ENCODE results near the gene WDR75.
A peak's percentile ranks its signal among the peaks of the same experiment; 100 is the strongest.
"Not testable (repeated sequence)": the region's sequence is repeated elsewhere in the genome, so short reads cannot be mapped to it uniquely, and the experiment has no call there.

WDR75 gene

DNA sequence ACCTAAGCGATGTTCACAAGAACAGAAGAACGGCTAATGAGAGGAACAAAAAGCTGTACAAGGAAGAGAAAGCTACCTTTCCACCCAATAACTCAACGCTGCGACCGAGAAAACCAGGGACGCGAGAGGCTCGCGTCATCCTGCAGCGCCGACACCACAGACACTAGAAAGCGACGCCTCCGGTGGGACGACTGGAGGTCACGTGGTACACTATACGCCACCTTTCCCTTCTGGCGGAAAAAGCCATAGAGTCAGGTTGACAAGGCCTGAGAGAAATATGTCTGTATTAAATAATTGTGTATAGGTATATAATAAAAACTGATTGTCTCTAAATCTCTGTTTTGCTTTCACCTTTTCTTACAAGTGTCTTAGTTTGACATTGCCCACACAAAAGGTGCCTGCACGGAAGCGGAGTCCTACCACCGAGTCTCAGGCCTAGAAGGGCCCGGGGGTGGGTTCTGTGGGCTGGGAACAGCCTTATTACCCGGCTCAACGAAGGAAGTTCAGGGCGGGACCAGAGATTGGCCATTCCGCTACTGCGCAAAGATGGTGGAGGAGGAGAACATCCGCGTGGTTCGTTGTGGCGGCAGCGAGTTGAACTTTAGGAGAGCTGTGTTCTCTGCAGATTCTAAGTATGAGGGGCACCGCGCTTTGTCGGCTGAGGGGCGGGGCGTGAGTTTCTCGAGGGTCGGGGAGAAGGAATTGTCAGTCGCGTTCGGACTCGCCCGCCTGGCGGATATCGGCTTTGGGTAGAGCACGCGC, at the start of gene WDR75:
TSS of gene WDR75 (plus strand) at position 528 of the 762 bp plus-strand sequence. CDS start at position 547, 19 bp downstream.
- DNase-seq (ENCODE audit: low read depth), result peak; percentile 95

DNA sequence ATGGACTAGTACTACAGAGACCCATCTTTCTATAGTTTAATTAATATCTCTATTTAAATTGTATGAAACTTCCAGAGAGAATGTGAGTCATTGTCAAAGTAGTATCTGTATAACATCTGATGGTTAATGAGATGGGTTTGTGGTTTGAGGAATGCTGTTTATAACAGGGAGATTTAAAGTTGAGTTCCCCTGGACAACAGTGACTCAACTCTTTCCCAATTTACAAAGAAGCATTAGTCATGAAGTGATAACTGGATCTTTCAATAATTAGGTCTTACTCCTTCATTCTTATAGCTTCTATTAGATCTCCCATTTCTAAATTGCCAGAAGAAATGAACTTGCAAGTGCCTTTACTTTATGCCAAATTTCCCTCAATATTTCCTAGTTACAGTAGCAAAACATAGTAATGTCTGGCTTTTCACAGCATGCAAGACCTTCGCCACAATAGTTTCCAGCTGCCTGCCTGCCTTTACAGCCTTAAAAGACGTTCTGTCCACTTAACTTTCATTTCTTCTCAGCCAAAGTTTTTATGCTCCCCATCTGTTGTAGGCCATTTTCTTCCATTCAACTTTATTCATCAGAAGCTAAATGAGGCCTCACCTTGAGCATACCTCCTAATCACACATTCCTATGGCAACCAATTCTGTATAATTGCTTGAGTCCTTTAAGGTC, 47.7 kb upstream of the WDR75 start:
- peak; percentile 98 for DNase-seq (ENCODE audit: low read depth)

DNA sequence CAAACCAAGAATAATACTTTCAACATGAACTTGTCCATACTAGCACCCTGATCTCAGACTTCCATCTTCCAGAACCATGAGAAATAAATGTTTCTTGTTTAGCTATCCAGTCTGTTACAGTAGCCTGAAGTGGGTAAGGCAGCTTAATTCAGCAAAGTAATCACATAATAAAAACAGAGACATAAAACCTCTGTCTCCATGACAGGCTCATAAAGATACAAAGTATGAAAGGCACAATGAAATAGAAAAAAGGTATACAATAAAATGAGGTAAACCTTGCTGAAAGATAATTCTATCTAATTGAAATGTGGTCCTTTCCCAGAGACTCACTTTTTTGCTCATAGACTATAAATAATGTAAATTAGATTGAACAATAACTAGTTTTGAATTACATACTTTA, 46.7 kb upstream of the WDR75 start:
- DNase-seq (ENCODE audit: low read depth), result no peak

DNA sequence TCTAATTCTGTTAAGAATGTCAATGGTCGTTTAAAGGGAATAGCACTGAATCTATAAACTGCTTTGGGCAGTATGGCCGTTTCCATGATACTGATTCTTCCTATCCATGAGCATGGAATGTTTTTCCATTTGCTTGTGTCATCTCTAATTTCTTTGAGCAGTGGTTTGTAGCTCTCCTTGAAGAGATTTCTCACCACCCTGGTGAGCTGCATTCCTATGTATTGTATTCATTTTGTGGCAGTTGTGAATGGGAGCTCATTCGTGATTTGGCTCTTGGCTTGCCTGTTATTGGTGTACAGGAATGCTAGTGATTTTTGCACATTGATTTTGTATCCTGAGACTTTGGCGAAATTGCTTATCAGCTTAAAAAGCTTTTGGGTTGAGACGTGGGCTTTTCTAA, 38.3 kb upstream of the WDR75 start:
- DNase-seq (ENCODE audit: low read depth), result peak; percentile 96

DNA sequence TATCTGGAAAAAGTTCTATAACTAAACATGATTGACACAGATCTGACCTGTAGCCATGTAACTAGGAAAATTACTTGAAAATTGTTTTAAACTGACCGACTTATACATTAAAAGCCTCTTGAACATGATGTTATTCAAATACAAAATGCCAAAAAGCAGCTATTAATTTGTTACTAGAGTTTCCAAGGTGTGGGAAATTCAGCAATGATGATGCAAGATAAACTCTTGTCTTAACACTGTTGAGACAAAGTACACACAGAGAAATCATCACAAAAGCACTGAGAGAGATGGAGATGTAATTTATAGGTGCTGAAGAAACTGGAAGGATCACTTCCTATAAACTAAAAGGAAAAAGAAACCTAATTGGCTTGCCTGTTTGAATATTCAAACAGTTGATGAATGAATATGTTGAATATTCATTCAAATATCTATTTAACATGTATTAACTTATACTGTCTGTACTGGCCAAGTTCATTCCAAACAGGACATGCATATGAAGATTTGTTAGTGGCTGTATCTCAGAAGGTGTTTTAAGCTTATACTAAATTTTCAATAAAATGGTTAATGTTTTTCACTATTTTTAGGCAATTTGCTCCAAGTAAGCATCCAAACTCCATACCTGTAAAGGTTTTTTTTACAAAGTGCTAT, 34.6 kb upstream of the WDR75 start:
- DNase-seq (ENCODE audit: low read depth), result no peak

DNA sequence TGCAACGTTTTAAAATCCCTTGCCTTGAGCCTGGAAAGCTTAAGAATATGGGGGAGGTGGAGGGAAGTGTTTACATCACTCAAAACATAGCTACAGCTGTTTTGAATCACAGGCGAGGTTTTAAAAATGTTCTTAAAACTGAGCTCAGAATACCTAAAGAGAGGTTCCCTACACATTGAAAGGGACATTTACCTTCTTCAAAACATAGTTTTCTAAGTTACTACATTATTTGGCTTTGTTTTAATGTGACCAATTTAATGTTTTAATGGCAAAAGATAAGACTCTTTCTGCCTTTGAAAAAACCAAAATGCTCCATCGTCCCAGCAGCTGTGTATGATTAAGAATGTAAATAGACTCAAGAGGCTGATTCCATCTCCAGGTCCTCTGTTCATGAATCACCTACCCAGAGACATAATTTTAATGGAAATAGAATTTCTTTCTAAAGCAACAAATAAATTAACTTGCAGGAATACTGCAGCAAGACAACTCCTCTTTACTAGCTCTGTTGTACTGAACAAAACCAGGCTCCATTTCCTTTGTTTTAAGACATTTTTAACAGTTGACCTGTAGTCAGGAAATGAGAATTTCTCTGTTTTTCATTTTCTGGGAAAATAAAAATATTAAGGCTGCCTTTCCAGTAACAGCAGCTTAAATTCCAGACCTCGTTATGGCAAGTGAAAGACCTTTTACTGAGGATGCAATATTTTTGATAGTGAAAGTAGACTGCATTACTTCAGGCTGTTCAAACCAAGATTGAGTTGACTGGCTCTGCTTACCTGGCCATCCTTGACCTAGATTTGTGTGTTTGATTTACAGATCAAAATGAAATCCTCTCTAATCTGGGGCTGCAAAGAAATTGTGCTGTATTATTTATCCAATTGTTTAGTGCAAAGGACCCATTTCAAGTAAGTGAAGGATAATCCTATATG, 33.7 kb upstream of the WDR75 start:
- DNase-seq (ENCODE audit: low read depth), result peak; percentile 87

DNA sequence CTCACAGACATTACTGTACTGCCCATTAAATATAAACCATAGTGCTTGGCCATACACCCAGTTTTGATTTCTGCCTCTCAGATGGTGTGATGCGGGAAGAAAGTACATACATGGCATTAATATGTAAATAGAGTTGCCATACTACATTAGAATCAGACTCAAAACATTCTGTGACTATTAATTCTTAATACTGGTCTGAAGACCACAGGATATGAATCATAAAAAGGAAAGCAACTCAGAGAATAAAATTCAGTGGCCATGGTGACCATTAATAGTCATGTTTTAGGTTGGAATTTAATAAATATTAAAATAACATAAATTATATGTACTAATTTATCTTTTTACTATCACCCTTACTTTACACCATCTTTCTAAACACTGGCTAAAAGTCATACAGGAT, 33.0 kb upstream of the WDR75 start:
- peak; percentile 32 for DNase-seq (ENCODE audit: low read depth)

DNA sequence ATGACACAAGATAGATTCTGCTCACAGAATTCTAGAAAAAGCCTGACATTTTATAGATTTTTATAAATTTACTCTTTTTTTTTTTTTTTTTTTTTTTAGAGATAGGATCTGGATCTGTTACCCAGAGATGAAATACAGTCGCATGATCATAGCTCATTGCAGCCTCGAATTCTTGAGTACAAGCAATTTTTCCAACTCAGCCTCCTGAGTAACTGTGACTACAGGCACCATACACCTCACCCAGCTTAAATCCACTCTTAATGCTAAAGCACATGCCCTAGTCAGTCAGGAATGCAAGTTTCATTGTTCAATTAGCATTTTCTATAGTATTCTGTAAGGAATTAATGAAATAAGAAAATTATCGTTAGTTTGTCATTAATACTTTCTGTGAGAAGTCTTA, 32.1 kb upstream of the WDR75 start:
- no peak for DNase-seq (ENCODE audit: low read depth)

DNA sequence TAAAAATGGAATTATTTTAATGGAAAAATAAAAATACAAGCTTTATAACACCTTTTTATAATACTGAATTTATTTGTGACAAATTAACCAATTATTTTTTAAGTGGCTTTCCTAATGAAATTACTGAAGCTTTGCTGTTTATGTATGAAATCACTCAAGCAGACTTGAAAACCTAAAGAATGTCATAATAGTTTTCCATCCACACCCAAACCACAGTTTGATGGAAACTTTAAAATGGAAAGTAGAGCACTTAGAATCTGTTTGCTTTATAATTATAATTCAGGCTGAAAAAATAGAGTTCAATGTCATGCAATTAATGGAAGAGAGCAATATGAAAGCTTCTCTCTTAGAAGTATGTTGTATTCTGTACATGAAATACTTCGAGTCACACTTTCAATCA, 31.6 kb upstream of the WDR75 start:
- DNase-seq (ENCODE audit: low read depth), result peak; percentile 30

DNA sequence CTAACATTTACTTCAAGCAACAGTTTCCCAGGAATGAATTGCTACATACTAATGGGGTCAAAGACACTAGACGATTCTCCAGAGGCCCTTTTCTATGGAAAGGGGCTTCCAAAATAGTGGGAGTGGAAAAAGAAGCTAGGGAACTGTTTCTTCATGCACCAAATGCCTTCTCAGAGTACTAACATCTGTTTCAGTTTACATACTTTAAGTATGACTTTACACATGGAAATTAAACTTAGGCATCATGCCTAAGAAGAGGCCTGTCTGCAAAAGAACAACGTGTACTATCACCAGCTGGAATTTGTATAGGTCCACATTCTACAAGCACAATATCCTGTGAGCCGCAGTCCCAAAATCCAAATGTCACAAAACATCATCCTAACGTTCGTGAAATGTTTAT, 29.4 kb upstream of the WDR75 start:
- peak; percentile 92 for DNase-seq (ENCODE audit: low read depth)

DNA sequence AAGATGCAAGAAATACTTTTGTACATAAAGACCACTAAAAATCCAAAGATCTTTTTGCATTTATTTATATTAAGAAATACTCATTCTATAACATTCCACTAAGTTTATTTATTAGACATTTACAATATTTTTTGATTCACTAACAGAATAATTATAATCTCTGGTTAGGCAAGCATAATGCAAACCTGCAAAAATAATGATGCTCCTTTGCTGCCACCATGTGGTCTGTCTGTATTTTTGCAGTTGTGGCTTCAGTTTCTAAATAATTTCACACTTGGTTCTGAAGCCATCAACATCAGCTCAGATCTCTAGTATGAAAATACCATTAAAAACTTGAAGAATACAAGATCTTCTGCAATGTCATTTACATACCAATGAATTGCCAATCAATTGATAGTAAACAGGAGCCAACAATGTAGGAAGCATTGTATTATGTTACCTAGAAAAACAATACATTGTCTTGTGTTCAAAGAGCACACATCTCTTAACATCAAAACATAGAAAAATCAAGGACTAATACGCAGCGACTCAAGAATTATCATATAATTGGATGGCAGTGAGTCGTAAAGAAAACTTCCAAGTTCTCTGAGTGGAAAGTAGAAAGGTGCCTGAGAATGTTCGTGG, 28.8 kb upstream of the WDR75 start:
- peak; percentile 72 for DNase-seq (ENCODE audit: low read depth)

DNA sequence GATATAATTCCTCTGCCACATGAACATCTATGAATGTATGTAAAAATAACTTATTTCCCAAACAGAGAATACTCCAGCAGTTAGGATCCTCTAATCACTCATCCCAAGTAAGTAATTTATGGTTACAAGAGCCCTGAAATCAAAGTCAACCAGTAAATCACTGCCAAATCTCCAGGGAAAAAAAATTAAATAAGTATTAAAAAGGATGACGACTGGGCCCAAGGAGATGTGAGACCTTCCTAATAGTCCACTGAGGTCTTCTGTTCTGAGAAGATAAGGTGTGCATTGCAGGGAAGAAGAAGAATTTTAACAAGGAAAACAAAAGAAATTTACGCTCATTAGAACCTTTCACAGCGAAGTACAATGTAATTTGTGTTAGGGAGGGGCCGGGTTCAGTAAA, 28.0 kb upstream of the WDR75 start:
- DNase-seq (ENCODE audit: low read depth), result no peak

DNA sequence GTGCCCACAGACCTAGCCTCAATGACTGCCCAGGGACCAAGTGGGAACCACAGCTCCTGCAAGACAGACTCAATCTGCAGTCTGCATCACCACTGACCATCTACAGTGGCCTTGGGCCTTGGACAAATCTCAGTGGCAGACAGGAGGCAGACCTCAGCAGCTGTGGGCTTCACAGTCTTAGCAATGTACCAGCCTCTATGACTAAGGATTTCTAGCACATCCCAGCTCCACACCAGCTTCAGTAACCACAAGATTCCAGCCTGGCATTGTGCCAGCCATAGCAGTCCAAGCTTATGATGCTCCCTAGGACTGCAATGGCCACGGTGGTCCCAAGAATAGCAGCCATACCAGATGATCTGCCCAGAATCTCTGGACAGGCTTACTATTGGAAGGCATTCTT, 19.6 kb upstream of the WDR75 start:
- peak; percentile 90 for DNase-seq (ENCODE audit: low read depth)

DNA sequence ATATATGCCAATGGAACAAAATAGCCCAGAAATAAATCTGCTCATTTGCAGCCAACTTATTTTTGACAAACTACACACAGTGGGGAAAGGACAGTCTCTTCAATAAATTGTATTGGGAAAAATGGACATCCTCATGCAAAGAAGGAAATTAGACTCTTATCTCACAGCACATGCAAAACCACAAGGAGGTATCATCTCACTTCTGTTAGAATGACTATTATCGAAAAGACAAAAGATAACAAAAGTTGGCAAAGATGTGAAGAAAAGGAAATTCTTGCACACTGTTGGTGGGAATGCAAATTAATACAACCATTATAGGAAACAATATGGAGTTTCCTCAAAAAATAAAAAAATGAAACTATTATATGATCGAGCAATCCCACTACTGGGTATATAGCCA, 16.3 kb upstream of the WDR75 start:
- no peak for DNase-seq (ENCODE audit: low read depth)

DNA sequence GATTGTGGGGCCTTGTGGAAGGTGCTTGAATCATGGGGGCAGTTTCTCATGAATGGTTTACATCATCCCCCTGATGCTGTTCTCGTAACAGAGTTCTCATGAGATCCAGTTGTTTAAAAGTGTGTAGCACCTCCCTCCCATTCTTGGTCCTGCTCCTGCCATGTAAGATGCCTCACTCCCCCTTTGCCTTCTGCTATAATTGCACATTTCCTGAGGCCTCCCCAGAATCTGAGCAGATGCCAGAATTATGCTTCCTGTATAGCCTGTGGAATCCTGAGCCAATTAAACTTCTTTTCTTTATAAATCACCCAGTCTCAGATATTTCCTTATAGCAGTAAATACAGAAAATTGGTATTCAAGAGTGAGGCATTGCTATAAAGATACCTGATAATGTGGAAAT, 15.6 kb upstream of the WDR75 start:
- DNase-seq (ENCODE audit: low read depth), result peak; percentile 56

DNA sequence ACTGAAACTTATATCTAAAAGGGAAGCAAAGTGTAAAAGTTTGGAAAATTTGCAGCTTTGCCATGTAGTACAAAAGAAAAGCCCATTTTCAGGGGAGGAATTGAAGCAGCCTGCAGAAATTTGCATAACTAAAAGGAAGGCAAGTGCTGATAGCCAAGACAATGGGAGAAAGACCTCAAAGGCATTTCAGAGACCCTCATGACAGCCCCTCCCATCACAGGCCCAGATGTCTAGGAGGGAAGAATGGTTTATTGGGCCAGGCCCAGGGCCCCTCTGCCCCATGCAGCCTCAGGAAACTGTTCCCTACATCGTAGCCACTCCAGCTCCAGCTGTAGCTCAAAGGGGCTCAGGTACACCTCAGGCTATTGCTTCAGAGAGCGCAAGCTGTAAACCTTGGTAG, 14.4 kb upstream of the WDR75 start:
- DNase-seq (ENCODE audit: low read depth), result no peak

DNA sequence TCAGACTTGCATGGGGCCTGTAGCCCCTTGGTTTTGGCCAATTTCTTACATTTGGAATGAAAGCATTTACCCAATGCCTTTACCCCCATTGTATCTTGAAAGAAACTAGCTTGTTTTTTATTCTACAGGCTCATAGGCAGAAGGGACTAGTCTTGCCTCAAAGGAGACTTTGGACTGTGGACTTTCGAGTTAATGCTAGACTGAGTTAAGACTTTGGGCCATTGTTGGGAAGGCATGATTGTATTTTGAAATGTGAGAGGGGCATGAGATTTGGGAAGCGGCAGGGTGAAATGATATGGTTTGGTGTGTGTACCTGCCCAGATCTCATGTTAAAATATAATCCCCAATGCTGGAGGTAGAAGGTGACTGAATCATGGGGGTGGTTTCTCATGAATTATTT, 13.4 kb upstream of the WDR75 start:
- DNase-seq (ENCODE audit: low read depth), result no peak

DNA sequence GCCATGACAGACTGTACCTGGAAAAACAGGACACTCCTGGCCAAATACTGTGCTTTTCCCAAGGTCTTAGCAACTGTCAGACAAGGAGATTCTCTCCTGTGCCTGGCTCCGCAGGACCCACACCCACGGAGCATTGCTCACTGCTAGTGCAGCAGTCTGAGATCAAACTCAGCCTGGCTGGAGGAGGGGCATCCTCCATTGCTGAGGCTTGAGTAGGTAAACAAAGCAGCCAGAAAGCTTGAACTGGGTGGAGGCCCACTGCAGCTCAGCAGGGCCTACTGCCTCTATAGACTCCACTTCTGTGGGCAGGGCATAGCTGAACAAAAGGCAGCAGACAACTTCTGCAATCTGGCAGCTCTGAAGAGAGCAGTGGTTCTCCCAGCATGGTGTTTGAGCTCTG, 10.8 kb upstream of the WDR75 start:
- DNase-seq (ENCODE audit: low read depth), result not testable (repeated sequence)

DNA sequence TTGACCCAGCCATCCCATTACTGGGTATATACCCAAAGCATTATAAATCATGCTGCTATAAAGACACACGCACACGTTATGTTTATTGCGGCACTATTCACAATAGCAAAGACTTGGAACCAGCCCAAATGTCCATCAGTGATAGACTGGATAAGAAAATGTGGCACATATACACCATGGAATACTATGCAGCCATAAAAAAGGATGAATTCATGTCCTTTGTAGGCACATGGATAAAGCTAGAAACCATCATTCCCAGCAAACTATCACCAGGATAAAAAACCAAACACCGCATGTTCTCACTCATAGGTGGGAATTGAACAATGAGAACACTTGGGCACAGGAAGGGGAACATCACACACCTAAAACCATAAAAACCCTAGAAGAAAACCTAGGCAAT, 5.5 kb upstream of the WDR75 start:
- not testable (repeated sequence) for DNase-seq (ENCODE audit: low read depth)

DNA sequence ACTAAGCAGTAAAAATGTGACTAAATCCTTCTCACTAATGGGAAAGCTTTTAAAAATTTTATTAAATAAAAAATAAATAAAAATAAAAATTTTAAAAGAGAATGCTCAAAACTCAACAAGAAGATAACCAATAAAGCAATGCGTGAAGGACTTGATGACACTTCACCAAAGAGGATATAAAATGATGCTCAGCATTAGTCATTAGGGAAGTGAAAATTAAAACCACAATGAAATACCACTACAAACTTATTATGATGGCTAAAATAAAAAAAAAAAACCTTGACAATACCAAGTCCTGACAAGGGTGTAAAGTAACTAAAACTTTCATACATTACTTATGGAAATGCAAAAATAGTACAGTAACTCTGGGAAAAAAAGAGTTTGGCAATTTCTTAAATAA, 3.3 kb upstream of the WDR75 start:
- DNase-seq (ENCODE audit: low read depth), result no peak

DNA sequence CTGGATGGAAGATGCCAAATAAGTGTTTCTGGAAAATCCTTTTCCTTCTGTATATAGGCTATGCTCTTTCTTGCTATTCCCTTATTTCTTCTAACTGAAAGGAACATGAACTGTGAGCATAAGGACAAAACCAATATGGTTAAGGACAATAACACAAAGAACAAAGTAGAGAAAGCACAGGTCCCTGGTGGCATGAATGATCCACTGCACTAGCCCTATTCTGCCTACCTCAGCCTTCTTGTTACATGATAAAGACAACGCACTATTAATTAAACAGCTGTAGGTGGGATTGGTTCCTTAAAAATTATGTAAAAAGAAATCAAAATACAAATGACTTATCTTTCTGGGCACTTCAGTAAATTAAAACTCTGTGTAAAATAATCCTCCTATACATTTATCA, 1.9 kb upstream of the WDR75 start:
- no peak for DNase-seq (ENCODE audit: low read depth)

DNA sequence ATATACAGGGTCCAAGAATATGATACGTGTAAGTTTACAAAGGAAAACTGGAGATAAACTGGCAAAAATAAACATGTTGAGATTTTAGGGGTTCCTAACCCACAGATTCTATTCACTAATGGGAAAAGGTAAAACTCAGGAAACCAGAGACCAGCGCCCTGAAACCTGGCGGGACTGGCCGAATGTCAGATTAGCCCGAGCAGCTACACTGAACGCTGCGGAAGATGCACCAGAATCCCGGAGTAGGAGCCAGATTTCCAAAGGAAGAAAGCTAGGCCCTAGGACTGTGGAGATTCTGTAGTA, 679 bp upstream of the WDR75 start:
- DNase-seq (ENCODE audit: low read depth), result no peak

All from EH (cell line).